ENCODE measurements around the gene AHRR.
"Not testable (repeated sequence)": the region's sequence is repeated elsewhere in the genome, so short reads cannot be mapped to it uniquely, and the experiment has no call there.

AHRR gene

GRCh38 chr5:378301-378891 is 56.9 kb downstream of the AHRR start:
- DNase-seq (ENCODE audit: low read depth in 2 of 2) = no peak

- DNase-seq (ENCODE audit: low read depth in 2 of 2) = no peak
Observed at GRCh38 chr5:378976-379742, 57.6 kb downstream of the AHRR start.

- DNase-seq (ENCODE audit: low read depth in 2 of 2) = no peak
Observed at GRCh38 chr5:380701-381309, 59.3 kb downstream of the AHRR start.

GRCh38 chr5:383066-383465 is 61.6 kb downstream of the AHRR start:
- no peak for DNase-seq (ENCODE audit: low read depth in 2 of 2)

GRCh38 chr5:383621-384020 is 62.1 kb downstream of the AHRR start:
- DNase-seq (ENCODE audit: low read depth in 2 of 2) = no peak

- not testable (repeated sequence) for DNase-seq (ENCODE audit: low read depth in 2 of 2)
Observed at GRCh38 chr5:384576-384975, 63.1 kb downstream of the AHRR start.

GRCh38 chr5:385321-385720 is 63.8 kb downstream of the AHRR start:
- no peak for DNase-seq (ENCODE audit: low read depth in 2 of 2)

GRCh38 chr5:386432-387341 is 65.2 kb downstream of the AHRR start:
- no peak for DNase-seq (ENCODE audit: low read depth in 2 of 2)

GRCh38 chr5:387491-388265 is 66.2 kb downstream of the AHRR start:
- no peak for DNase-seq (ENCODE audit: low read depth in 2 of 2)

GRCh38 chr5:388266-389196 is 67.0 kb downstream of the AHRR start:
- DNase-seq (ENCODE audit: low read depth in 2 of 2) = no peak

GRCh38 chr5:389197-389821 is 67.8 kb downstream of the AHRR start:
- DNase-seq (ENCODE audit: low read depth in 2 of 2) = no peak

- DNase-seq (ENCODE audit: low read depth in 2 of 2) = no peak
Observed at GRCh38 chr5:389891-390622, 68.5 kb downstream of the AHRR start.

GRCh38 chr5:390623-391491 is 69.3 kb downstream of the AHRR start:
- DNase-seq (ENCODE audit: low read depth in 2 of 2) = no peak

- DNase-seq (ENCODE audit: low read depth in 2 of 2) = no peak
Observed at GRCh38 chr5:392431-392988, 71.0 kb downstream of the AHRR start.

GRCh38 chr5:393846-394275 is 72.3 kb downstream of the AHRR start:
- no peak for DNase-seq (ENCODE audit: low read depth in 2 of 2)

- no peak for DNase-seq (ENCODE audit: low read depth in 2 of 2)
Observed at GRCh38 chr5:394671-395155, 73.2 kb downstream of the AHRR start.

- DNase-seq (ENCODE audit: low read depth in 2 of 2) = no peak
Observed at GRCh38 chr5:395156-395920, 73.8 kb downstream of the AHRR start.

Data from fibroblast of skin of left biceps (primary cell).